Erythroblast (primary cell): ENCODE results near the gene CLCNKB.

Experiments
- GATA1 ChIP-seq: IDR thresholded peaks from 2 replicates; pipeline ENCODE4 v1.6.1; 2011; ENCODE audit warnings: low read depth, mild to moderate bottlenecking, control low read depth, low read length, moderate library complexity
- POLR2A ChIP-seq: IDR thresholded peaks from 2 replicates; pipeline ENCODE4 v1.6.1; 2011; ENCODE audit warnings: mild to moderate bottlenecking, low read length

- no peak for TF ChIP-seq POLR2A
- no peak for TF ChIP-seq GATA1
These were observed 12.0 kb upstream of the CLCNKB start for GRCh38 chr1:16031551-16031950.
